GM08714 (cell line): ENCODE data around the gene JPT2.

Experiments used
- H3K4me3 ChIP-seq: fragments of 200-500 bp; sonication (Bioruptor generic); 2 replicates; pipeline ENCODE4 v1.5.1; 2014; ENCODE audit warnings: mild to moderate bottlenecking, low read length, inconsistent platforms
- ZNF274 ChIP-seq: IDR thresholded peaks from 2 replicates; pipeline ENCODE4 v1.6.1; 2012; ENCODE audit warnings: mild to moderate bottlenecking, low read depth, low read length

JPT2 gene

GRCh38 chr16:1740781-1741490, 62.9 kb downstream of the JPT2 start:
- TF ChIP-seq ZNF274: no peak

GRCh38 chr16:1741553-1742165, 63.6 kb downstream of the JPT2 start:
- H3K4me3 ChIP-seq: no peak overlapping the region
- no peak for TF ChIP-seq ZNF274

More at GRCh38 chr16:1740781-1741490, 62.9 kb downstream of the JPT2 start:
- H3K4me3 ChIP-seq: no peak overlapping the region

- TF ChIP-seq ZNF274: no peak
- no peak overlapping the region for H3K4me3 ChIP-seq
Measured at GRCh38 chr16:1743376-1744337, 65.6 kb downstream of the JPT2 start.

- no peak for TF ChIP-seq ZNF274
- H3K4me3 ChIP-seq: no peak overlapping the region
Measured at GRCh38 chr16:1744338-1744840, 66.3 kb downstream of the JPT2 start.

GRCh38 chr16:1745181-1745899, 67.3 kb downstream of the JPT2 start:
- no peak overlapping the region for H3K4me3 ChIP-seq
- TF ChIP-seq ZNF274: no peak

GRCh38 chr16:1745900-1746692, 68.0 kb downstream of the JPT2 start:
- TF ChIP-seq ZNF274: no peak
- H3K4me3 ChIP-seq: no peak overlapping the region

GRCh38 chr16:1746693-1747195, 68.7 kb downstream of the JPT2 start:
- no peak overlapping the region for H3K4me3 ChIP-seq
- TF ChIP-seq ZNF274: no peak

- no peak for TF ChIP-seq ZNF274
- H3K4me3 ChIP-seq: no peak overlapping the region
Measured at GRCh38 chr16:1747934-1748333, 69.9 kb downstream of the JPT2 start.

- H3K4me3 ChIP-seq: no peak overlapping the region
- TF ChIP-seq ZNF274: no peak
Measured at GRCh38 chr16:1749152-1750117, 71.4 kb downstream of the JPT2 start.
